ENCODE measurements around the gene COX19.
"Not testable (repeated sequence)": the region's sequence is repeated elsewhere in the genome, so short reads cannot be mapped to it uniquely, and the experiment has no call there.

The COX19 gene

GRCh38 chr7:1010226-1010625 lies 34.9 kb upstream of the COX19 start:
- no peak for FAIRE-seq

- no peak for FAIRE-seq
Observed at GRCh38 chr7:1009747-1010146, 34.4 kb upstream of the COX19 start.

DNA sequence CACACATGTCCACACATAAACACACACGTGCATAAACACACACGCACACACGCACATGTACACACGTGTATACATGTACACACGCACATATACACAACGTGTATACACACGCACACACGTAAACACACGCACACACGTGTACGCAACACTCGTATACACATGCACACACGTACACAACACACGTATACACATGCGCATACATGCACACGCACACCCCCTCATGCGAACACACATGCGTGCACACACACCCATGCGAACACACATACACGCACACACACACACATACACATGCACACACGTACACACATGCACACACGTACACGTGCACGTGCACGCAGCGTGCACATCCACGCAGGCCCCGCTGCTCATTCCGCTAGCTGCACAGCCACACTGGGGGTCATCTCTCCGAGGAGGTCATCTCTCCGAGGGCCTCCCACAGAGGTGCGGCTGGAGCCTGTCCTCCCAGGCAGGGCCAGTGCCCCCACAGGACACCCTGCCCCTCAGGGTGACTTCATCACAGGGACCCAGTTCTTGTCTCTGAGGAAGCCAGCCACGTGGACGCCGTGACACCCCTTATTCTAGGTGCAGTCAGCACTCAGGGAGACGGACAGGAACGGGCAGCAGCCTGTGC lies 33.5 kb upstream of the COX19 start:
- FAIRE-seq: no peak

GRCh38 chr7:1007901-1008300 lies 32.6 kb upstream of the COX19 start:
- FAIRE-seq: no peak

- no peak for FAIRE-seq
Observed at GRCh38 chr7:1005303-1005702, 30.0 kb upstream of the COX19 start.

DNA sequence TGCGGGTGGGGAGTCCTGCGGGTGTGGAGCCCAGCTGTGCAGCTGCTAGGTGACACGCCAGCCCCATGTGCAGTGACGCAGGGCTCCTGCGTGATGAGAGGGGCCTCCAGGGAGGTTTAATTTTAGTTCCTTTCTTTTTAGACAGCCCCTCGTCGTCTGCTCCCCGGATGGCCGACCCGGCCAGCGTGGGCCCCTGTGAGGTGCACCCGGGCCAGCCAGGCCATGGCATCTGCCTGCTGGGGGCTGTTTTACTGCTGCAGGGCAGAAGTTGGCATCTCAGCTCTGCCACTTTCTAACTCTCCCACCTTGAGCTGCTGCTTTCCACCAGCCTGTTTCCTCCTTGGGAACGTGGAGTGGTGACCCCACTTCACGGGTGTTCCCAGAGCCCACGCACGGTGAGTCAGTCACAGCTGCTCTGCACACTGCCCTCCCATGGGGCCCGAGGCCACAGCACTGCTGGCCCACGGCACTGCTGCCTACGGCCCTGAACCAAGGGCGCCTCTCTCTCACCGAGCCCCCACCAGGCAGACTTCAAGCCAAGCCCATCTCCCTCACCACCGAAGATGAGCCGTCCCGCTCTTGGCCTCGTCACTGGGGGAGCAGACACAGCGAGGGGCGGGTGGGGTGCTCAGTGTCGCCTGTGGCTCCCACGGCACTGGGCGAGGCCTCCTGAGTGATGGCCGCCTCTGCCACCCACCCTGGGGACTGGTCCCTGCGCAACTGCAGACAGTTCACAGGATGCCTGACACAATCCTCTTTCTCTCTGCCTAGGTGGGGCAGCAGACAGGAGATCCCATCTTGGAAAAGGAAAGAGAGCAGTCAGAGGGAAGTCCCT lies 28.9 kb upstream of the COX19 start:
- FAIRE-seq: no peak

- not testable (repeated sequence) for FAIRE-seq
Observed at GRCh38 chr7:1002445-1002844, 27.1 kb upstream of the COX19 start.

- FAIRE-seq: not testable (repeated sequence)
Observed at GRCh38 chr7:1002026-1002425, 26.7 kb upstream of the COX19 start.

DNA sequence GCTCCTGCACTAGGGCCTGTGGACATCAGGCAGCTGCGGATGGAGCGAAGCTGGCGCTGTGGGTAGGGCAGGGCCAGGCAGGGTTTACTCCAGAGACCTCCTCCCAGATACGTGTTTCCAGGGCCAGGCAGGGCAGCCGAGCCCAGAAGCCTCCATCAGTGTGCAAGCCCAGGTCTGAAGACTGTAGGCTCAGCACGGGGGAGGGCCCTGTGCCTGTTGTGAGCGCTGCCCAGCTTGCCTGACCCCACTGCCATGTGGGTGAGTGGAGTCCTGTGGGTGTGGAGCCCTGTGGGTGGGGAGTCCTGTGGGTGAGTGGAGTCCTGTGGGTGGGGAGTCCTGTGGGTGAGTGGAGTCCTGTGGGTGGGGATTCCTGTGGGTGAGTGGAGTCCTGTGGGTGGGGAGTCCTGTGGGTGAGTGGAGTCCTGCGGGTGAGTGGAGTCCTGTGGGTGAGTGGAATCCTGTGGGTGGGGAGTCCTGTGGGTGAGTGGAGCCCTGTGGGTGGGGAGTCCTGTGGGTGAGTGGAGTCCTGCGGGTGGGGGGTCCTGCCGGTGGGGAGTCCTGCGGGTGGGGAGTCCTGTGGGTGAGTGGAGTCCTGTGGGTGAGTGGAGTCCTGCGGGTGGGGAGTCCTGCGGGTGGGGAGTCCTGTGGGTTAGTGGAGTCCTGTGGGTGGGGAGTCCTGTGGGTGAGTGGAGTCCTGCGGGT lies 25.9 kb upstream of the COX19 start:
- FAIRE-seq: not testable (repeated sequence)

GRCh38 chr7:999941-1000935 lies 24.9 kb upstream of the COX19 start:
- FAIRE-seq: no peak

DNA sequence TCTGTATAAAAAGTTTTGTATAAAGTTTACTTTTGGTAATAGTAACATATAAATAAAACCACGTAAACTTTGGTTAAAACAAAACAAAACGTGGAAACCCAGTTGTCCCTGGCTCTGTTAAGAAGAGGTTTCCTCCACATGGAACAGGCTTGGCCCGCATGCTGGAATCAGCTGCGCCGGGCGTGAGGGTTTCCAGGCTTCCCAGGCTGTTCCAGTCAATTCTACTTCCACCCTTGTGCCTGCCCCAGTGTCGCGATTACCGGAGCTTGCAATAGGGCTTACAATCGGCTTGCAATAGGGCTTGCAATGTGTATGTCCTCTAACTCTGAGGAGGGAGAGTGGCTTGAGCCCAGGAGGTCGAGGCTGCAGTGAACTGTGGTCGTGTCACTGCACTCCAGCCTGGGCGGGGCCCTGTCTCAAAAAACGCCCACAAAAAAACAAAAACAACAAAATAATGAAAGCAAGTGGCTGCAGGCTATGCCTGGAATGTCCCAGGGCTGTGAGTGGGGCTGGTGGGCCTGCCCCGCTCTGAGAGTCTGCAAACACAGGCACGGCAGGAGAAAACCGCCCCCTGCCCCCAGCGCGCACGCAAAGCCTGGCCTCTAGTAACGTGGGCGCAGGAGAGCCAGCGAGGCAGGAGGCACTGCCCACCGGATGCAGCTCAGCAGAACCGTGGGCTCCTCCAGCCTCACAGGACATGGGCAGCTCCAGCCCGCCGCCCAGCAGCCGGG lies 24.0 kb upstream of the COX19 start:
- FAIRE-seq: no peak

DNA sequence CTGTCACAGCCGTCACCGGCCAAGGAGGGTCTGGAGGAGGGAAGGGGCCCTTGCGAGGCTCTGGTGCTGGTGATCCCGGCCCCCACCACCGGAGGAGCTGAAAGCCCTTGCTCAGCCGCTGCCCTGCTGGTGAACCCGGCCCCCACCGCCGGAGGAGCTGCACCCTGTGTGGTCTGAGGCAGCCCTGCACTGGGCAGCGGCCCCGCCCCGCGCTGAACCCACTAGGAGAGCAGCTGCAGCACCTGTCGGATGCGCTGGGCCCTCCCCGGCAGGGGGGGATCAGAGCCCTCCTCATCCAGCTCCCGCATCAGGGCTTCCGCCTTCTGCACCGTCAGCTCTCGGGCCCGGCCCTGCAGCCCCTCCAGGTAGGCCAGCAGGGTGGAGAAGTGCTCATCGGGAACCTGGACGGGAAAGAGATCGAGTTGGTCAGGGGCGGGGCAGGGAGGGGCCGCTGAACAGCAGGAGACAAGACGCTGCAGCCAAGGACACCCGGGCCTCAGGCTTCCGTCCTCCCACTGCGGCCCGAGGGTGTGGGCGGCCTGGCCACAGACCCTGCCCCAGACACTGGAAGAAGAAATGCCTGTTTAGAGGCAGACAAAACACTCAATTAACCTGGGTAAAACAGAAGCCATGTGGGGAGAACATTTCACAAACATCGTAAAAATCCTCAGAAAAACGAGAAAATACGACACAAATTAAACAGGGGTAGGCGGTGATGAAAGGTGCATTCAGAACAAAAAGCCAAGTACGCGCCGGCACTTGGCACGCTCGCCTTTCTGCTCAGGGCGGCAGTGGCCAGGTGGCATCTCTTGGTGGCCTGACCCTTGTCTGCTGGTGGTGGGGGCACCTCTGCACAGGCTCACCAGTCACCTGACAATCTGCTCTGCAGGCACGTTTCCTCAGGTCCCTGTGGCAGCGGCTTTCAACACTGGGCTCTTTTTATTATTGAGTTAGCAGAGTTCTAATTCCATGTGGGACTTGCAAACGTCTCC lies 22.4 kb upstream of the COX19 start:
- no peak for FAIRE-seq

DNA sequence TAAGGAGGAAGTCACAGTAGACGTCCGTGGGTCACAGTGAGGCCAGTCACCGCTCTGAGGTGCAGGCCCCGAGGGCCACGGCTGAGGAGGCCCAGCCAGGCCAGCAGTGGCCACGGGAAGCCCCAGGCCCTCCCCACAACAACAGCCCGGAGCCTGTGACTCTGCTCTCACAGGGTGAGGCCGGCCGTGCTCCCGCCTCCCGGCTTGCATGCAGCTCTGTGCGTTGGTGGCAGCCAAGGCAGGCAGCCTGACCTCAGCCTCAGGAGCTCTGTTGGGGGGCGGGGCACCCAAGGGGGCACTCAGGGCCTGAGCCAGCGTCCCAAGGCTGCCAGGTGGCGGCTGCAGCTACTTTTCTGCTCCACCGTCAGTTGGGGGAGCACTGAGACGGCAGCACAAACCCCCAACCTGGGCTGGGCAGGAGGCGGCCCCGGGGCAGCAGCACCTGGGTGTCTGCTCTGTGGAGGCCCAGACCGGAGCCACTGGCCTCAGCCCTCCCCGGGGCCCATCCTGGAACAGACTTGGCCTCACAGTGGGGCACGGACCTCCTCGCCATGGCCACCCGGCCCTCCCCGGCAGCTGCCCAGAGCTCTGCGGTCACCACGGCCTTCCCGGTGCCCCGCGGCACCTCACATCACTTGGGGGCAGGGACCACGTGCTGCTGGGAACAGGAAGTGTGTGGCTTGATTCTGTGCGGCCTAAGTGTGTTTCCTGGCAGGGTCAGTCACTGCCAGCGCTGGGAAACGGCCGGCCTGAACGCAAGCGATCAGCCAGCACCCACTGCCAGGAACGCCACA lies 20.9 kb upstream of the COX19 start:
- FAIRE-seq: no peak

- no peak for FAIRE-seq
Observed at GRCh38 chr7:995571-995970, 20.2 kb upstream of the COX19 start.

DNA sequence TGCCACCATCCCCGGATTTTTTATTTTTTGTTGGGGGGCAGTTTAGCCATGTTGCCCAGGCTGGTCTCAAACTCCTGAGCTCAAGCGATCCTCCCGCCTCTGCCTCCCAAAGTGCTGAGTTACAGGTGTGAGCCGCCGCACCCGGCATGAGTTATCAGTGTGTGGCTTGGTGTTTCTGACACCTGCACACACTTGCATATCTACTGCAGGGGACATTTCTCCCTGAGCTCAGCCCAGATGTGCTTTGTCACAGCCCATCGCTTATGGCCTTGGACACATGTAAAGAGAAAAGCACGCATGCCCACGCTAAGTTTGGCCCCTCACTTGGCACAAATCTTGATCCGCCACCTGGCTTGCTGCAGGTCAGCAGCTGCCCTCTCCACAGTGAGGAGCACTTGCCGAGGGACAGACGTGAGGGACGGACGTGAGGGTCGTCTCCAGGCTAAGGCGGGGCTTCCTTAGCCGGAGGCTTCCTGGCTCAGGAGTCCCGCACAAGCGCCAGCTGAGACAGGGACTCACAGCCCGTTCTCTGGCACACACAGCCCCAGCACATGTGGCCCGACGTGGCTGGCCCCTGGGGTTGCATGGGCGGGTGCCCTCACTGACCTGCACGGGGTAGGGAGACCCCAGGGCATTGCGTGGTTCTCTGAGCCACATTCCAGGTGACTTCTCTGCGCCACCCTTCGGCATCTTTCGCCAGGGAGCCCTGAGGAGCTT lies 19.4 kb upstream of the COX19 start:
- no peak for FAIRE-seq

- no peak for FAIRE-seq
Observed at GRCh38 chr7:992709-993607, 17.6 kb upstream of the COX19 start.

- no peak for FAIRE-seq
Observed at GRCh38 chr7:991729-992656, 16.6 kb upstream of the COX19 start.

Data from A204.1 (cell line).